NB4 (cell line): ENCODE measurements around the gene SNX8.

Source experiments
- MYC ChIP-seq: IDR thresholded peaks from 2 replicates; pipeline ENCODE4 v1.6.1; 2011; ENCODE audit warnings: low read depth, low read length
- POLR2A ChIP-seq: IDR thresholded peaks from 2 replicates; pipeline ENCODE4 v1.6.1; 2011; ENCODE audit warnings: mild to moderate bottlenecking; ENCODE audit not compliant: insufficient read length; ENCODE audit errors: extremely low read depth

DNA sequence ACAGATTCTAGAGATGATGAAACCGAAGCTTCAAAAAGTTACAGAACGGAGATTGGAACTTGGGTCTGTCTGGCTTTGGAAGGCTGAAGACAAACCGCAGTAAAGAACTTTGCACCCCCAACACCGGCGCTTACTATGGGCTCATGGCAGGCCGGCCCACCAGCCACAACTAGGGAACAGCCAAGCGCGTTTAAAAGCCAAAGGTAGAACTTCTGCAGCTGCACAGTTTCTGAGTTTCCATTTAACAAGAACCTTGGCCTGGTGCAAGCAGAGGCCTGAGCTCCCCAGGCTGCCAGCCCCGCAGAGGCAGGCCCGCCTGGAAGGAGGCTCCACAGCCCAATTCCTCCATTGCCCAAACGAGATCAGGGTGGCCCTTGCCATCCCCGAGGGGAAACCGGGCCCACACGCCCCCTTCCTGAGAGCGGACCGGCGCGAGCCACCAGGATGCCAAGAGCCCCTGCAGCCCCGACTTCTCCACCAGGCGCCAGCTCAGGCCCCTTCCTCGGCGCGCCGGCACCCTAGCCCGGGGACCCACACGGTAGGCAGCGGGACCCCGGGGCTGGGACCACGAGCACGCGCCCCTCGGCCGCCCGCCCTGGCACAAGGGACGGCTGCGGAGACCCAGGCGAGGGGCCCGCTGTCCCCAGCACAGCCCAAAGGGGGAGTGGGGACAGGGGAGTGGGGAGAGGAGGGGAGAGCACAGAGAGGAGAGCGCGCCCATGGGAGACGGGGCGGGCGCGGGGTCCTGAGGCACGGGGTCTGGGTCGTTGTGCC lies 82.1 kb downstream of the SNX8 start:
- no peak for TF ChIP-seq POLR2A
- TF ChIP-seq MYC = no peak
